Esophagus squamous epithelium (tissue), 4 donors: Measurements from ENCODE around the gene AIRE.

Source experiments
- POLR2A ChIP-seq, 4 donors: fragments of 450-650 bp; IDR thresholded peaks; one replicate each; pipeline ENCODE4 v1.6.1; 2017; ENCODE audit warnings: antibody characterized with exemption in 4 of 4, mild to moderate bottlenecking in 4 of 4, moderate library complexity in 3 of 4
- TF ChIP-seq, protein P1 (sequence below), 6 experiments: fragments of 450-650 bp in 4 of 6; fragments of 200-600 bp in 2 of 6; sonication (generic) in 2 of 6; IDR thresholded peaks; one replicate each; pipeline ENCODE4 v1.5.1; 2016 to 2019; ENCODE audit warnings: antibody characterized with exemption in 6 of 6, mild to moderate bottlenecking in 4 of 6, moderate library complexity in 4 of 6

DNA sequence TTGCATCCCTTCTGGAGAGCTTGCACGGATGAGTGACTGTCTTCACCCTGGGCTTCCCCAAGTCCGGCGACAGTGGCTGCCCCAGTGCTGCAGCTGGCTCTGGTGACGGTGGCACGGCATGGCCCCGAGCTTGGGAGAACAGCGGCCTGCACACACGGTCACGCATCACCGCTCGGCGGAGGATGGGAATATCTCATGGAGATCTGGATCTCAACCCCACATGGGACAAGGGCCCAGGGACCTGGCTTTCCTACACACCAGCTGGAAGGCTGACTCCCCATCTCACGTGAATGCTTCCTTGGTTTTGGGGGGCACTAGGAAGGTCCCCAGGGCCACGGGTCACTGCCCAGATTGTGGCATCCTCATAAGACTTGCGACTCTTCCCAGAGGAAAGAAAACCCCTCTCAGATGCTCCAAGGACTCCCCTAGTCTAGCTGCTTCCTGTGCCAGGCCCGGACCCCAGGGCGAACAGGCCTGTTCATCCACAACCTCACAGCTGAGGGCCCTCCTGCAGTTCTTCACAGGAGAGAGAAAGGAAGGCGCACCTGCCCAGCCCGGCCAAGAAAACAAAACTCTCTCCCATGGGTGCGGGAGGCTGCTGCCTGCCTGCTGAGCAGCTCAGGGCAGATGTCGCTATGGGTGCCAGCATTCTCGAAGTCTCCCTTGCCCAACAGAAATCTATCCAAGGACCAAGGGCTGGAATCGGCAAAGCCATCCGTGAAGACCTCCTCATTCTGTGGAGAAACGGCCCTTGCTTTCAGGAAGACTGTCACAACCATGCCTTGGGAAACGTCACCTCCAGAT, 43.6 kb downstream of the AIRE start:
- TF ChIP-seq, protein P1, sequence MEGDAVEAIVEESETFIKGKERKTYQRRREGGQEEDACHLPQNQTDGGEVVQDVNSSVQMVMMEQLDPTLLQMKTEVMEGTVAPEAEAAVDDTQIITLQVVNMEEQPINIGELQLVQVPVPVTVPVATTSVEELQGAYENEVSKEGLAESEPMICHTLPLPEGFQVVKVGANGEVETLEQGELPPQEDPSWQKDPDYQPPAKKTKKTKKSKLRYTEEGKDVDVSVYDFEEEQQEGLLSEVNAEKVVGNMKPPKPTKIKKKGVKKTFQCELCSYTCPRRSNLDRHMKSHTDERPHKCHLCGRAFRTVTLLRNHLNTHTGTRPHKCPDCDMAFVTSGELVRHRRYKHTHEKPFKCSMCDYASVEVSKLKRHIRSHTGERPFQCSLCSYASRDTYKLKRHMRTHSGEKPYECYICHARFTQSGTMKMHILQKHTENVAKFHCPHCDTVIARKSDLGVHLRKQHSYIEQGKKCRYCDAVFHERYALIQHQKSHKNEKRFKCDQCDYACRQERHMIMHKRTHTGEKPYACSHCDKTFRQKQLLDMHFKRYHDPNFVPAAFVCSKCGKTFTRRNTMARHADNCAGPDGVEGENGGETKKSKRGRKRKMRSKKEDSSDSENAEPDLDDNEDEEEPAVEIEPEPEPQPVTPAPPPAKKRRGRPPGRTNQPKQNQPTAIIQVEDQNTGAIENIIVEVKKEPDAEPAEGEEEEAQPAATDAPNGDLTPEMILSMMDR (IDR thresholded peaks at IDR 0.05), result no peak
- TF ChIP-seq POLR2A (IDR thresholded peaks at IDR 0.05), result no peak
